K562 (cell line): ENCODE data around the gene SPDEF. TPM values are rescaled to one million over a fixed set of nuclear protein-coding genes. Genes with fewer than 3 reads are reported as not detected.

Experiments
- ARNT ChIP-seq, 2 experiments: fragments of 450-650 bp; IDR thresholded peaks; 2 replicates each; pipeline ENCODE4 v1.6.1; 2016; ENCODE audit warnings: mild to moderate bottlenecking in 1 of 2
- BCL6 ChIP-seq: fragments of 250-450 bp; sonication (Bioruptor Pico); IDR thresholded peaks from 2 replicates; pipeline ENCODE4 v1.4.0; 2020
- CBX2 ChIP-seq: fragments of 200-600 bp; sonication (generic); IDR thresholded peaks from one replicate; pipeline ENCODE4 v1.6.1; 2012; ENCODE audit warnings: mild to moderate bottlenecking, low read length, inconsistent platforms; ENCODE audit not compliant: insufficient read depth, poor library complexity, severe bottlenecking
- ELF2 ChIP-seq: fragments of 250-450 bp; sonication (Bioruptor Pico); IDR thresholded peaks from 2 replicates; pipeline ENCODE4 v1.5.0; 2021; ENCODE audit warnings: mild to moderate bottlenecking
- HLTF ChIP-seq: fragments of 450-650 bp; IDR thresholded peaks from 2 replicates; pipeline ENCODE4 v1.6.1; 2016
- NFE2L1 ChIP-seq: fragments of 450-650 bp; IDR thresholded peaks from 2 replicates; pipeline ENCODE4 v1.6.1; 2016; ENCODE audit warnings: missing genetic modification characterization, low read depth, mild to moderate bottlenecking, missing compliant biosample characterization, moderate library complexity, borderline replicate concordance
- SIN3A ChIP-seq, 2 experiments: fragments of 150-350 bp in 1 of 2; IDR thresholded peaks; 2 replicates each; pipeline ENCODE4 v1.6.1; 2011 to 2016; ENCODE audit warnings: borderline replicate concordance in 2 of 2, low read depth in 2 of 2, low read length in 2 of 2, mild to moderate bottlenecking in 2 of 2, moderate library complexity in 2 of 2; ENCODE audit not compliant: control insufficient read depth in 1 of 2
- SMAD4 ChIP-seq: fragments of 250-450 bp; sonication (Bioruptor Pico); conservative IDR thresholded peaks from 2 replicates; pipeline ENCODE4 v1.8.0; 2021; ENCODE audit warnings: inconsistent platforms, mild to moderate bottlenecking, moderate library complexity
- SNIP1 ChIP-seq: fragments of 450-650 bp; IDR thresholded peaks from 2 replicates; pipeline ENCODE4 v1.7.1; 2017; ENCODE audit warnings: low read depth, mild to moderate bottlenecking
- TBP ChIP-seq: optimal IDR thresholded peaks from 2 replicates; pipeline ENCODE3; 2011; ENCODE audit warnings: low read depth, low read length, improper control_type of control experiment
- ZFPM2 ChIP-seq: fragments of 250-450 bp; sonication (Bioruptor Pico); IDR thresholded peaks from 2 replicates; pipeline ENCODE4 v1.5.1; 2022; ENCODE audit warnings: mild to moderate bottlenecking
- polyA plus RNA-seq, 8 experiments: library from polyadenylated mRNA; depleted of rRNA in 4 of 8; stranded (reverse) in 5 of 8; unstranded in 3 of 8; fragments of >200 nt; fragmentation: Nextera tagmentation in 2 of 8; fragmentation: Illumina TruSeq in 1 of 8; extraction: Ambion mirVana in 2 of 8; extraction: Trizol in 1 of 8; gene quantifications; 2 replicates each; pipeline versions ENCODE4 v1.2.1 to v1.2.3, GENCODE V29; 2011 to 2014; ENCODE audit warnings: inconsistent platforms in 1 of 8, missing spikeins in 1 of 8
- total RNA-seq, 7 experiments: library from RNA; depleted of rRNA in 6 of 7; stranded (reverse); fragments of >200 nt in 6 of 7; fragmentation: Illumina TruSeq in 2 of 7; extraction: Trizol in 2 of 7; gene quantifications; 2 replicates each; pipeline versions ENCODE4 v1.2.1 to v1.2.3, GENCODE V29; 2011 to 2021; ENCODE audit warnings: low replicate concordance in 1 of 7
- TF ChIP-seq, protein P1 (sequence below): fragments of 250-450 bp; sonication (Bioruptor Pico); IDR thresholded peaks from 2 replicates; pipeline ENCODE4 v1.4.0; 2020; ENCODE audit warnings: mild to moderate bottlenecking, moderate library complexity
- TF ChIP-seq, protein P2 (sequence below): sonication (generic); formaldehyde crosslinking; IDR thresholded peaks from 2 replicates; pipeline ENCODE4 v1.9.0; 2022; ENCODE audit warnings: mild to moderate bottlenecking, missing genetic modification reagents
- TF ChIP-seq, protein P3 (sequence below): fragments of 250-450 bp; sonication (Bioruptor Pico); IDR thresholded peaks from 2 replicates; pipeline ENCODE4 v1.4.0; 2020; ENCODE audit warnings: mild to moderate bottlenecking
- TF ChIP-seq, protein P4 (sequence below): sonication (generic); formaldehyde crosslinking; IDR thresholded peaks from 2 replicates; pipeline ENCODE4 v1.8.0; 2022; ENCODE audit warnings: mild to moderate bottlenecking, low read depth, missing genetic modification reagents
- TF ChIP-seq, protein P5 (sequence below): sonication (generic); formaldehyde crosslinking; IDR thresholded peaks from 2 replicates; pipeline ENCODE4 v1.8.0; 2022; ENCODE audit warnings: mild to moderate bottlenecking, missing genetic modification reagents
- TF ChIP-seq, protein P6 (sequence below): sonication (generic); formaldehyde crosslinking; IDR thresholded peaks from 2 replicates; pipeline ENCODE4 v1.8.0; 2022; ENCODE audit warnings: missing genetic modification reagents, mild to moderate bottlenecking, moderate library complexity, borderline replicate concordance

SPDEF gene
- total and polyA plus RNA-seq, 9 of the 15 experiments (the other 6 are each of a cell fraction or from before 2014, with no cell fraction given), result 0.04 to 0.12 (median 0.11) TPM; not detected in 5

DNA sequence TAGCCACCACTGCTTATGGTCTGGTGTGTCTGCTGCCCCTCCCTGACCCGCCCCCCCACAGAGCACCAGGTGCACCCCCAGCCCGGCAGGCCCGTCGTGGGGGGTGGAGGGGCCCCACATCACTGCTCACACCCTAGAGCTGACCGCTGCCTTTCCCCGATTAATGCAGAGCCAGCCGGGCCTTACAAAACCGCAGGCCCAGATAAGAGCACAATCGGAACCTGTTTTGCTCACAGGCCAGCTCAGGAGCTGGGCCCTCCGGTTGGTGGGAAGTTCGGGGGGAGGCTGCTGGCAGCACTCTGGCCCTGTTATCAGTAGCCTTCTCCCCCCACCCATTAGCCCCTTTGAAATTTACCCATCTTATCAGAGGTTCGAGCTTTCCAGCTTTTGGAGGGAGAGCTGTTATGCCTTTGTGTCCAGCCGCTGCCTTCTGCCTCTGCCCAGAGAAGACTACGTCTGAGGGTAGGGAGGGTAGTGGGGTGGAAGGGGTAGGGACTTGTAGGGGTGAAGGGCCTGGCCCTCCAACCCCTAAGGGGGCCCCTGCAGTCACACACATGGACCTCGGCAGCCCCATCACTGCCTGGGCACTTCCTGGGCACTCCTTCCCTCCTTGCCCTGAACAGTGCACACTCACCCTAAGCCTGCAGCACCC lies 6.9 kb upstream of the SPDEF start (continued):
- TF ChIP-seq SMAD4 (CRISPR knock-in tag) (peak; percentile 94), ELF2 (CRISPR knock-in tag) (no peak), CBX2 (no peak), NFE2L1 (no peak), SIN3A (IDR thresholded peaks at IDR 0.05; ENCODE audit: borderline replicate concordance in 2 of 2, control insufficient read depth in 1 of 2, low read depth in 2 of 2, low read length in 2 of 2) (no peak), BCL6 (CRISPR knock-in tag) (no peak), ARNT (IDR thresholded peaks at IDR 0.05) (peak in 1 of 2 experiments; percentile 42; a peak in 1 of 4 replicates), ZFPM2 (no peak), TBP (no peak), HLTF (no peak), SNIP1 (no peak)
- TF ChIP-seq, protein P1, sequence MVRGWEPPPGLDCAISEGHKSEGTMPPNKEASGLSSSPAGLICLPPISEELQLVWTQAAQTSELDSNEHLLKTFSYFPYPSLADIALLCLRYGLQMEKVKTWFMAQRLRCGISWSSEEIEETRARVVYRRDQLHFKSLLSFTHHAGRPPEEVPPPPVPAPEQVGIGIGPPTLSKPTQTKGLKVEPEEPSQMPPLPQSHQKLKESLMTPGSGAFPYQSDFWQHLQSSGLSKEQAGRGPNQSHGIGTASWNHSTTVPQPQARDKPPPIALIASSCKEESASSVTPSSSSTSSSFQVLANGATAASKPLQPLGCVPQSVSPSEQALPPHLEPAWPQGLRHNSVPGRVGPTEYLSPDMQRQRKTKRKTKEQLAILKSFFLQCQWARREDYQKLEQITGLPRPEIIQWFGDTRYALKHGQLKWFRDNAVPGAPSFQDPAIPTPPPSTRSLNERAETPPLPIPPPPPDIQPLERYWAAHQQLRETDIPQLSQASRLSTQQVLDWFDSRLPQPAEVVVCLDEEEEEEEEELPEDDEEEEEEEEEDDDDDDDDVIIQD, result no peak
- TF ChIP-seq, protein P2, sequence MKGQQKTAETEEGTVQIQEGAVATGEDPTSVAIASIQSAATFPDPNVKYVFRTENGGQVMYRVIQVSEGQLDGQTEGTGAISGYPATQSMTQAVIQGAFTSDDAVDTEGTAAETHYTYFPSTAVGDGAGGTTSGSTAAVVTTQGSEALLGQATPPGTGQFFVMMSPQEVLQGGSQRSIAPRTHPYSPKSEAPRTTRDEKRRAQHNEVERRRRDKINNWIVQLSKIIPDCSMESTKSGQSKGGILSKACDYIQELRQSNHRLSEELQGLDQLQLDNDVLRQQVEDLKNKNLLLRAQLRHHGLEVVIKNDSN, result no peak
- TF ChIP-seq, protein P3, sequence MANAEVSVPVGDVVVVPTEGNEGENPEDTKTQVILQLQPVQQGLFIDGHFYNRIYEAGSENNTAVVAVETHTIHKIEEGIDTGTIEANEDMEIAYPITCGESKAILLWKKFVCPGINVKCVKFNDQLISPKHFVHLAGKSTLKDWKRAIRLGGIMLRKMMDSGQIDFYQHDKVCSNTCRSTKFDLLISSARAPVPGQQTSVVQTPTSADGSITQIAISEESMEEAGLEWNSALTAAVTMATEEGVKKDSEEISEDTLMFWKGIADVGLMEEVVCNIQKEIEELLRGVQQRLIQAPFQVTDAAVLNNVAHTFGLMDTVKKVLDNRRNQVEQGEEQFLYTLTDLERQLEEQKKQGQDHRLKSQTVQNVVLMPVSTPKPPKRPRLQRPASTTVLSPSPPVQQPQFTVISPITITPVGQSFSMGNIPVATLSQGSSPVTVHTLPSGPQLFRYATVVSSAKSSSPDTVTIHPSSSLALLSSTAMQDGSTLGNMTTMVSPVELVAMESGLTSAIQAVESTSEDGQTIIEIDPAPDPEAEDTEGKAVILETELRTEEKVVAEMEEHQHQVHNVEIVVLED, result 0 out of 2 replicates have a peak, but pooled peaks have one; percentile 6
- TF ChIP-seq, protein P4, sequence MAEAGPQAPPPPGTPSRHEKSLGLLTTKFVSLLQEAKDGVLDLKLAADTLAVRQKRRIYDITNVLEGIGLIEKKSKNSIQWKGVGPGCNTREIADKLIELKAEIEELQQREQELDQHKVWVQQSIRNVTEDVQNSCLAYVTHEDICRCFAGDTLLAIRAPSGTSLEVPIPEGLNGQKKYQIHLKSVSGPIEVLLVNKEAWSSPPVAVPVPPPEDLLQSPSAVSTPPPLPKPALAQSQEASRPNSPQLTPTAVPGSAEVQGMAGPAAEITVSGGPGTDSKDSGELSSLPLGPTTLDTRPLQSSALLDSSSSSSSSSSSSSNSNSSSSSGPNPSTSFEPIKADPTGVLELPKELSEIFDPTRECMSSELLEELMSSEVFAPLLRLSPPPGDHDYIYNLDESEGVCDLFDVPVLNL (CRISPR knock-in tag), result no peak
- TF ChIP-seq, protein P5, sequence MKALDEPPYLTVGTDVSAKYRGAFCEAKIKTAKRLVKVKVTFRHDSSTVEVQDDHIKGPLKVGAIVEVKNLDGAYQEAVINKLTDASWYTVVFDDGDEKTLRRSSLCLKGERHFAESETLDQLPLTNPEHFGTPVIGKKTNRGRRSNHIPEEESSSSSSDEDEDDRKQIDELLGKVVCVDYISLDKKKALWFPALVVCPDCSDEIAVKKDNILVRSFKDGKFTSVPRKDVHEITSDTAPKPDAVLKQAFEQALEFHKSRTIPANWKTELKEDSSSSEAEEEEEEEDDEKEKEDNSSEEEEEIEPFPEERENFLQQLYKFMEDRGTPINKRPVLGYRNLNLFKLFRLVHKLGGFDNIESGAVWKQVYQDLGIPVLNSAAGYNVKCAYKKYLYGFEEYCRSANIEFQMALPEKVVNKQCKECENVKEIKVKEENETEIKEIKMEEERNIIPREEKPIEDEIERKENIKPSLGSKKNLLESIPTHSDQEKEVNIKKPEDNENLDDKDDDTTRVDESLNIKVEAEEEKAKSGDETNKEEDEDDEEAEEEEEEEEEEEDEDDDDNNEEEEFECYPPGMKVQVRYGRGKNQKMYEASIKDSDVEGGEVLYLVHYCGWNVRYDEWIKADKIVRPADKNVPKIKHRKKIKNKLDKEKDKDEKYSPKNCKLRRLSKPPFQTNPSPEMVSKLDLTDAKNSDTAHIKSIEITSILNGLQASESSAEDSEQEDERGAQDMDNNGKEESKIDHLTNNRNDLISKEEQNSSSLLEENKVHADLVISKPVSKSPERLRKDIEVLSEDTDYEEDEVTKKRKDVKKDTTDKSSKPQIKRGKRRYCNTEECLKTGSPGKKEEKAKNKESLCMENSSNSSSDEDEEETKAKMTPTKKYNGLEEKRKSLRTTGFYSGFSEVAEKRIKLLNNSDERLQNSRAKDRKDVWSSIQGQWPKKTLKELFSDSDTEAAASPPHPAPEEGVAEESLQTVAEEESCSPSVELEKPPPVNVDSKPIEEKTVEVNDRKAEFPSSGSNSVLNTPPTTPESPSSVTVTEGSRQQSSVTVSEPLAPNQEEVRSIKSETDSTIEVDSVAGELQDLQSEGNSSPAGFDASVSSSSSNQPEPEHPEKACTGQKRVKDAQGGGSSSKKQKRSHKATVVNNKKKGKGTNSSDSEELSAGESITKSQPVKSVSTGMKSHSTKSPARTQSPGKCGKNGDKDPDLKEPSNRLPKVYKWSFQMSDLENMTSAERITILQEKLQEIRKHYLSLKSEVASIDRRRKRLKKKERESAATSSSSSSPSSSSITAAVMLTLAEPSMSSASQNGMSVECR (CRISPR knock-in tag), result no peak
- TF ChIP-seq, protein P6, sequence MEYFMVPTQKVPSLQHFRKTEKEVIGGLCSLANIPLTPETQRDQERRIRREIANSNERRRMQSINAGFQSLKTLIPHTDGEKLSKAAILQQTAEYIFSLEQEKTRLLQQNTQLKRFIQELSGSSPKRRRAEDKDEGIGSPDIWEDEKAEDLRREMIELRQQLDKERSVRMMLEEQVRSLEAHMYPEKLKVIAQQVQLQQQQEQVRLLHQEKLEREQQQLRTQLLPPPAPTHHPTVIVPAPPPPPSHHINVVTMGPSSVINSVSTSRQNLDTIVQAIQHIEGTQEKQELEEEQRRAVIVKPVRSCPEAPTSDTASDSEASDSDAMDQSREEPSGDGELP (CRISPR knock-in tag), result peak; percentile 93
